ENCODE data around the gene ACKR3.

Gene ACKR3

GRCh38 chr2:236606023-236606422, 36.4 kb downstream of the ACKR3 start:
- DNase-seq (ENCODE audit: low read depth in 1 of 2, low spot score in 1 of 2) = no peak
- H3K27ac ChIP-seq (replicated peaks) = no peak overlapping the region
- H3K27me3 ChIP-seq (ENCODE audit: insufficient read depth, poor library complexity, severe bottlenecking) = no peaks in the 10 kb centered on the region
- no peak overlapping the region for H3K4me3 ChIP-seq (replicated peaks; ENCODE audit: insufficient read depth, low read length)
- TF ChIP-seq POLR2AphosphoS5 (IDR thresholded peaks at IDR 0.05; ENCODE audit: low read depth) (no peak), CTCF (IDR thresholded peaks at IDR 0.05; ENCODE audit: insufficient read depth, low read length) (no peak), GABPA (IDR thresholded peaks at IDR 0.05; ENCODE audit: low read depth) (no peak), SPI1 (IDR thresholded peaks at IDR 0.05; ENCODE audit: borderline replicate concordance, low read depth) (no peak), REST (IDR thresholded peaks at IDR 0.05; ENCODE audit: insufficient replicate concordance, low read depth) (no peak)

GRCh38 chr2:236607471-236608187, 38.0 kb downstream of the ACKR3 start:
- DNase-seq (ENCODE audit: low read depth in 1 of 2, low spot score in 1 of 2) = peak in 1 of 2 experiments; percentile 18
- TF ChIP-seq SPI1 (IDR thresholded peaks at IDR 0.05; ENCODE audit: borderline replicate concordance, low read depth) (no peak), GABPA (IDR thresholded peaks at IDR 0.05; ENCODE audit: low read depth) (no peak), CTCF (IDR thresholded peaks at IDR 0.05; ENCODE audit: insufficient read depth, low read length) (no peak), POLR2AphosphoS5 (IDR thresholded peaks at IDR 0.05; ENCODE audit: low read depth) (no peak), REST (IDR thresholded peaks at IDR 0.05; ENCODE audit: insufficient replicate concordance, low read depth) (no peak)
- Histone ChIP-seq H3K27me3 (ENCODE audit: insufficient read depth, poor library complexity, severe bottlenecking) (no peaks in the 10 kb centered on the region), H3K27ac (replicated peaks) (no peak overlapping the region), H3K4me3 (replicated peaks; ENCODE audit: insufficient read depth, low read length) (no peak overlapping the region)

GRCh38 chr2:236608188-236608525, 38.5 kb downstream of the ACKR3 start:
- DNase-seq (ENCODE audit: low read depth in 1 of 2, low spot score in 1 of 2) = no peak
- Histone ChIP-seq H3K27me3 (ENCODE audit: insufficient read depth, poor library complexity, severe bottlenecking) (no peaks in the 10 kb centered on the region), H3K27ac (replicated peaks) (no peak overlapping the region), H3K4me3 (replicated peaks; ENCODE audit: insufficient read depth, low read length) (no peak overlapping the region)
- TF ChIP-seq CTCF (IDR thresholded peaks at IDR 0.05; ENCODE audit: insufficient read depth, low read length) (no peak), REST (IDR thresholded peaks at IDR 0.05; ENCODE audit: insufficient replicate concordance, low read depth) (no peak), GABPA (IDR thresholded peaks at IDR 0.05; ENCODE audit: low read depth) (no peak), POLR2AphosphoS5 (IDR thresholded peaks at IDR 0.05; ENCODE audit: low read depth) (no peak), SPI1 (IDR thresholded peaks at IDR 0.05; ENCODE audit: borderline replicate concordance, low read depth) (no peak)
